Liver (tissue), 9 donors: ENCODE measurements around the gene CD6. TPM values are rescaled to one million over a fixed set of nuclear protein-coding genes. Genes with fewer than 3 reads are reported as not detected.

ENCODE experiments used
- DNase-seq: peaks from one replicate; pipeline ENCODE4 v3.0.0-alpha.2; 2017; ENCODE audit warnings: low spot score
- H3K27ac ChIP-seq, 2 donors: one replicate each; pipeline ENCODE4 v1.7.0; 2013; ENCODE audit warnings: inconsistent platforms in 2 of 2, low read length in 2 of 2, control low read depth in 1 of 2, low read depth in 1 of 2, mild to moderate bottlenecking in 1 of 2
- H3K27me3 ChIP-seq, 4 donors: one replicate each; pipeline versions ENCODE4 v1.6.1 to v1.7.0; 2013; ENCODE audit warnings: low read length in 3 of 4, inconsistent platforms in 1 of 4, mild to moderate bottlenecking in 1 of 4, moderate library complexity in 1 of 4; ENCODE audit not compliant: control insufficient read depth in 4 of 4, insufficient read depth in 4 of 4
- H3K36me3 ChIP-seq, 4 donors: one replicate each; pipeline versions ENCODE4 v1.6.1 to v1.7.0; 2013; ENCODE audit warnings: low read length in 3 of 4, mild to moderate bottlenecking in 3 of 4, low read depth in 1 of 4, moderate library complexity in 1 of 4; ENCODE audit not compliant: control insufficient read depth in 4 of 4, insufficient read depth in 3 of 4
- H3K4me1 ChIP-seq, 4 donors: one replicate each; pipeline versions ENCODE4 v1.6.1 to v1.7.0; 2013; ENCODE audit warnings: low read length in 3 of 4, mild to moderate bottlenecking in 3 of 4, moderate library complexity in 1 of 4; ENCODE audit not compliant: control insufficient read depth in 4 of 4, insufficient read depth in 4 of 4
- H3K4me3 ChIP-seq, 3 donors: one replicate each; pipeline versions ENCODE4 v1.6.1 to v1.7.0; 2013; ENCODE audit warnings: low read length in 3 of 3, control low read depth in 1 of 3, low read depth in 1 of 3, mild to moderate bottlenecking in 1 of 3
- H3K9ac ChIP-seq, 2 donors: one replicate each; pipeline ENCODE4 v1.7.0; 2013; ENCODE audit warnings: low read length in 2 of 2, mild to moderate bottlenecking in 2 of 2, moderate library complexity in 2 of 2, control low read depth in 1 of 2, low read depth in 1 of 2
- H3K9me3 ChIP-seq, 4 donors: one replicate each; pipeline versions ENCODE4 v1.6.1 to v1.7.0; 2013; ENCODE audit warnings: low read length in 3 of 4; ENCODE audit not compliant: control insufficient read depth in 4 of 4
- EGR1 ChIP-seq, 2 donors: IDR thresholded peaks; 2 replicates each; pipeline ENCODE4 v1.6.1; 2016 to 2018; ENCODE audit warnings: antibody characterized with exemption in 2 of 2, low read depth in 2 of 2
- FOXA1 ChIP-seq: IDR thresholded peaks from 2 replicates; pipeline ENCODE4 v1.6.1; 2016; ENCODE audit warnings: antibody characterized with exemption
- FOXA2 ChIP-seq: IDR thresholded peaks from 2 replicates; pipeline ENCODE4 v1.6.1; 2016; ENCODE audit warnings: antibody characterized with exemption
- GABPA ChIP-seq, 2 donors: IDR thresholded peaks in 1 of 2; conservative IDR thresholded peaks in 1 of 2; 2 replicates each; pipeline ENCODE4 v1.6.1; 2016; ENCODE audit warnings: antibody characterized with exemption in 2 of 2, mild to moderate bottlenecking in 1 of 2, moderate library complexity in 1 of 2
- HNF4A ChIP-seq, 2 donors: conservative IDR thresholded peaks; 2 replicates each; pipeline ENCODE4 v1.6.1; 2016; ENCODE audit warnings: antibody characterized with exemption in 2 of 2, mild to moderate bottlenecking in 2 of 2
- HNF4G ChIP-seq: IDR thresholded peaks from 2 replicates; pipeline ENCODE4 v1.6.1; 2016; ENCODE audit warnings: antibody characterized with exemption
- JUND ChIP-seq, 2 donors: IDR thresholded peaks; 2 replicates each; pipeline ENCODE4 v1.6.1; 2016; ENCODE audit warnings: antibody characterized with exemption in 2 of 2
- NR2F2 ChIP-seq: IDR thresholded peaks from 2 replicates; pipeline ENCODE4 v1.6.1; 2016; ENCODE audit warnings: antibody characterized with exemption
- SP1 ChIP-seq: IDR thresholded peaks from 2 replicates; pipeline ENCODE4 v1.6.1; 2018; ENCODE audit warnings: antibody characterized with exemption, mild to moderate bottlenecking
- TAF1 ChIP-seq: conservative IDR thresholded peaks from 2 replicates; pipeline ENCODE4 v1.6.1; 2016; ENCODE audit warnings: antibody characterized with exemption, mild to moderate bottlenecking
- WGBS: extraction: QIAGEN DNeasy Blood & Tissue Kit; methylation state at CpG from one replicate; pipeline ENCODE4 v1.1.7; 2013; 5-methylcytosine and 5-hydroxymethylcytosine counted together
- polyA plus RNA-seq, 2 donors: library from polyadenylated mRNA; stranded (reverse) in 1 of 2; unstranded in 1 of 2; fragments of 200-250 nt in 1 of 2; fragments of >200 nt in 1 of 2; fragmentation: Nextera tagmentation in 1 of 2; extraction: Ambion mirVana in 1 of 2; gene quantifications; one replicate each; pipeline versions ENCODE4 v1.2.1 to v1.2.3, GENCODE V29; 2013 to 2015
- total RNA-seq, 2 donors: library from RNA; depleted of rRNA; stranded (reverse); fragments of >200 nt; gene quantifications; one replicate each; pipeline ENCODE4 v1.2.3, GENCODE V29; 2014
- TF ChIP-seq, protein P1 (sequence below): IDR thresholded peaks from 2 replicates; pipeline ENCODE4 v1.6.1; 2016; ENCODE audit warnings: antibody characterized with exemption
- TF ChIP-seq, protein P2 (sequence below): IDR thresholded peaks from 2 replicates; pipeline ENCODE4 v1.6.1; 2016; ENCODE audit warnings: antibody characterized with exemption
- TF ChIP-seq, protein P3 (sequence below): IDR thresholded peaks from 2 replicates; pipeline ENCODE4 v1.6.1; 2016; ENCODE audit warnings: antibody characterized with exemption
- TF ChIP-seq, protein P4 (sequence below): fragments of 150-350 bp; IDR thresholded peaks from 2 replicates; pipeline ENCODE4 v1.5.1; 2017; ENCODE audit warnings: improper control_type of control experiment, low read depth, low read length; ENCODE audit not compliant: missing input control
- donor health status: healthy.
- donor health status: healthy.
- donor health status: healthy.
- donor health status: healthy.
- donor health status: healthy.

Gene CD6
- total and polyA plus RNA-seq, 4 donors: 0.31 to 0.59 (median 0.45) TPM

DNA sequence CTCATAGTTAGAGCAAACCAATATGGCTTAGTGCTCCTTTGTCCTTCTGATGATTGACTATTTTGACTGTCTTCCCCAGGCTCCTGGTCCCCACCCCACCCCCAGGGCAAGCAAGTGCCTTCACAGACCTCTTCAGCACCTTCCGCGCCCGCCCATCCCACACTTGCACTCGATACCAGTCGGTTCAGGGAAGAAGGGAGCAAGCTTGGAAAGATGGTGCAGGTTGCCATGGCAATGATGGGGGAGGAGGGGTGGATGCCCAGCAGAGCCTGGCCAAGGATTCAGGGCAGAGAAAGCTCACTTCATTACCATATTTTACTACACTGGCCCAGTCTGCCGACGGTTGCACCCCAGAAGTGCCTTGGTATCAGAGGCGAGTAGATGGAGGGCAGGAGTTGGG lies 45.0 kb upstream of the CD6 start:
- Histone ChIP-seq H3K9me3 (no peaks in the 10 kb centered on the region), H3K27ac (no peak overlapping the region), H3K9ac (no peak overlapping the region), H3K27me3 (peaks cover 0 to 6% (median 0%) of the 10 kb centered on the region in 4 donors), H3K36me3 (peaks cover 0 to 14% (median 5%) of the 10 kb centered on the region in 4 donors), H3K4me1 (peaks cover 5 to 13% (median 5%) of the 10 kb centered on the region in 4 donors), H3K4me3 (no peak overlapping the region)
- WGBS: 95% methylated on average over 8 of the region's 8 CpGs
- no peak for DNase-seq
- TF ChIP-seq, protein P1, sequence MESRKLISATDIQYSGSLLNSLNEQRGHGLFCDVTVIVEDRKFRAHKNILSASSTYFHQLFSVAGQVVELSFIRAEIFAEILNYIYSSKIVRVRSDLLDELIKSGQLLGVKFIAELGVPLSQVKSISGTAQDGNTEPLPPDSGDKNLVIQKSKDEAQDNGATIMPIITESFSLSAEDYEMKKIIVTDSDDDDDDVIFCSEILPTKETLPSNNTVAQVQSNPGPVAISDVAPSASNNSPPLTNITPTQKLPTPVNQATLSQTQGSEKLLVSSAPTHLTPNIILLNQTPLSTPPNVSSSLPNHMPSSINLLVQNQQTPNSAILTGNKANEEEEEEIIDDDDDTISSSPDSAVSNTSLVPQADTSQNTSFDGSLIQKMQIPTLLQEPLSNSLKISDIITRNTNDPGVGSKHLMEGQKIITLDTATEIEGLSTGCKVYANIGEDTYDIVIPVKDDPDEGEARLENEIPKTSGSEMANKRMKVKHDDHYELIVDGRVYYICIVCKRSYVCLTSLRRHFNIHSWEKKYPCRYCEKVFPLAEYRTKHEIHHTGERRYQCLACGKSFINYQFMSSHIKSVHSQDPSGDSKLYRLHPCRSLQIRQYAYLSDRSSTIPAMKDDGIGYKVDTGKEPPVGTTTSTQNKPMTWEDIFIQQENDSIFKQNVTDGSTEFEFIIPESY: no peak
- TF ChIP-seq TAF1 (no peak), EGR1 (IDR thresholded peaks at IDR 0.05; ENCODE audit: low read depth in 2 of 2) (no peak), JUND (IDR thresholded peaks at IDR 0.05) (no peak), HNF4G (no peak)
- TF ChIP-seq, protein P2, sequence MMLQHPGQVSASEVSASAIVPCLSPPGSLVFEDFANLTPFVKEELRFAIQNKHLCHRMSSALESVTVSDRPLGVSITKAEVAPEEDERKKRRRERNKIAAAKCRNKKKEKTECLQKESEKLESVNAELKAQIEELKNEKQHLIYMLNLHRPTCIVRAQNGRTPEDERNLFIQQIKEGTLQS: no peak
- TF ChIP-seq, protein P3, sequence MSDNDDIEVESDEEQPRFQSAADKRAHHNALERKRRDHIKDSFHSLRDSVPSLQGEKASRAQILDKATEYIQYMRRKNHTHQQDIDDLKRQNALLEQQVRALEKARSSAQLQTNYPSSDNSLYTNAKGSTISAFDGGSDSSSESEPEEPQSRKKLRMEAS: no peak

DNA sequence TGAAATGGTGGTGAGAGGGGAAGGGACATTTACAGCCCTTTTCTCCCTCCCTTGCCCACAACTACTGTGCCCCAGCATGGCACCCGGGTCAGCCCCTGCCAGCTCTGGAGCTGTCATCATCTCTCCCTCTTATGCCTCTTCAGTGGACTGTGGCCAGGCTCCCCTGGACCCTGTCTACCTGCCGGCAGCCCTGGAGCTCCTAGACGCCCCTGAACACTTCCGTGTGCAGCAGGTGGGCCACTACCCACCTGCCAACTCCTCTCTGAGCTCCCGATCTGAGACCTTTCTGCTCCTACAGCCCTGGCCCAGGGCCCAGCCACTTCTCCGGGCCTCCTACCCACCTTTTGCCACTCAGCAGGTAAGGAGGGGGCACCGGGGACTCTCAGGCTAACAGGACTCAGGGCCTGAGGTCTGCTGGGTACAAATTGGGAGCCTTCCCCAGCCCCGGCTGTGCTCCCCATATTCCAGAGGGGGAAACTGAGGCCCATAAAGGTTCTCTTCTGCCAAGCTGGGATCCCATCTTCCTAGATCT lies 44.4 kb upstream of the CD6 start:
- no peaks in the 10 kb centered on the region for H3K9me3 ChIP-seq
- H3K4me3 ChIP-seq: no peak overlapping the region
- peaks cover 0 to 6% (median 0%) of the 10 kb centered on the region in 4 donors for H3K27me3 ChIP-seq
- no peak overlapping the region for H3K27ac ChIP-seq
- DNase-seq: no peak
- H3K36me3 ChIP-seq: peaks cover 0 to 8% (median 2%) of the 10 kb centered on the region in 4 donors
- no peak overlapping the region for H3K9ac ChIP-seq
- peaks cover 5 to 13% (median 5%) of the 10 kb centered on the region in 4 donors for H3K4me1 ChIP-seq
- WGBS: 91% methylated on average over 8 of the region's 8 CpGs
- TF ChIP-seq GABPA (IDR thresholded peaks at IDR 0.05 in 1 of 2, conservative IDR thresholded peaks at IDR 0.05 in 1 of 2) (no peak), TAF1 (no peak), HNF4A (conservative IDR thresholded peaks at IDR 0.05) (no peak), NR2F2 (no peak), FOXA2 (no peak), FOXA1 (no peak), JUND (IDR thresholded peaks at IDR 0.05) (no peak), SP1 (no peak)
- TF ChIP-seq, protein P1: no peak
- TF ChIP-seq, protein P4, sequence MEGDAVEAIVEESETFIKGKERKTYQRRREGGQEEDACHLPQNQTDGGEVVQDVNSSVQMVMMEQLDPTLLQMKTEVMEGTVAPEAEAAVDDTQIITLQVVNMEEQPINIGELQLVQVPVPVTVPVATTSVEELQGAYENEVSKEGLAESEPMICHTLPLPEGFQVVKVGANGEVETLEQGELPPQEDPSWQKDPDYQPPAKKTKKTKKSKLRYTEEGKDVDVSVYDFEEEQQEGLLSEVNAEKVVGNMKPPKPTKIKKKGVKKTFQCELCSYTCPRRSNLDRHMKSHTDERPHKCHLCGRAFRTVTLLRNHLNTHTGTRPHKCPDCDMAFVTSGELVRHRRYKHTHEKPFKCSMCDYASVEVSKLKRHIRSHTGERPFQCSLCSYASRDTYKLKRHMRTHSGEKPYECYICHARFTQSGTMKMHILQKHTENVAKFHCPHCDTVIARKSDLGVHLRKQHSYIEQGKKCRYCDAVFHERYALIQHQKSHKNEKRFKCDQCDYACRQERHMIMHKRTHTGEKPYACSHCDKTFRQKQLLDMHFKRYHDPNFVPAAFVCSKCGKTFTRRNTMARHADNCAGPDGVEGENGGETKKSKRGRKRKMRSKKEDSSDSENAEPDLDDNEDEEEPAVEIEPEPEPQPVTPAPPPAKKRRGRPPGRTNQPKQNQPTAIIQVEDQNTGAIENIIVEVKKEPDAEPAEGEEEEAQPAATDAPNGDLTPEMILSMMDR: no peak
